ENCODE results near the gene PSD4.

DNA sequence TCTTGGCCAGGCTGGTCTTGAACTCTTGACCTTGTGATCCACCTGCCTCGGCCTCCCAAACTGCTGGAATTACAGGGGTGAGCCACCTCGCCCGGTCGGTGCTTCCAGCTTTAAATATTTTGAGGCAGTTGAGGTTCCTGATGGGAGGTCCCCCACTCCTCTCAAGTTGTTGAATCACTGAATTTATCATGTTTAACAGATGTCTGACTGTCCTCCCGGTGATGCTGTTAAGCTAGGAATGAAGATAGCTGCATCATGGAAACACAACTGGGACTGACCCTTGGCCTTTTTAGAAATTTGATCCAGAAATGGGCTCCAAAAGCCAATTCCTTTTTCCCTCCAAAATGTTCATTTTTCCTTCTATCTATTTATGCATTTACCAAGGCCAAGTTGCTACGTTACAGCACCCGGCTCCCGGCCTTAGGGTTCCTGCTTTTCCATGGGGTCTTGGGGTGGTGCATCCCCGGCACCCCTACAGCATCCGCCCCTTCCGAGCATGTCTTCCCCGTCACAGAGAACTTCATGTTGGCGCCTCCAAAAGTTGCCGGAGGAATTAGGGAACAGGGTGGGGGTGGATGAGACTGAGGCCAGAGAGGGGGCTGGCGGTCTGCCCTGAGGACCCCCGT, 61.1 kb downstream of the PSD4 start:
- TF ChIP-seq, protein P1, sequence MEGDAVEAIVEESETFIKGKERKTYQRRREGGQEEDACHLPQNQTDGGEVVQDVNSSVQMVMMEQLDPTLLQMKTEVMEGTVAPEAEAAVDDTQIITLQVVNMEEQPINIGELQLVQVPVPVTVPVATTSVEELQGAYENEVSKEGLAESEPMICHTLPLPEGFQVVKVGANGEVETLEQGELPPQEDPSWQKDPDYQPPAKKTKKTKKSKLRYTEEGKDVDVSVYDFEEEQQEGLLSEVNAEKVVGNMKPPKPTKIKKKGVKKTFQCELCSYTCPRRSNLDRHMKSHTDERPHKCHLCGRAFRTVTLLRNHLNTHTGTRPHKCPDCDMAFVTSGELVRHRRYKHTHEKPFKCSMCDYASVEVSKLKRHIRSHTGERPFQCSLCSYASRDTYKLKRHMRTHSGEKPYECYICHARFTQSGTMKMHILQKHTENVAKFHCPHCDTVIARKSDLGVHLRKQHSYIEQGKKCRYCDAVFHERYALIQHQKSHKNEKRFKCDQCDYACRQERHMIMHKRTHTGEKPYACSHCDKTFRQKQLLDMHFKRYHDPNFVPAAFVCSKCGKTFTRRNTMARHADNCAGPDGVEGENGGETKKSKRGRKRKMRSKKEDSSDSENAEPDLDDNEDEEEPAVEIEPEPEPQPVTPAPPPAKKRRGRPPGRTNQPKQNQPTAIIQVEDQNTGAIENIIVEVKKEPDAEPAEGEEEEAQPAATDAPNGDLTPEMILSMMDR (conservative IDR thresholded peaks at IDR 0.05; ENCODE audit: low read depth, low read length): no peak
- TF ChIP-seq EZH2 (IDR thresholded peaks at IDR 0.05; ENCODE audit: low read length, unreplicated experiment): no peak

Measured in PC-3 (cell line).